ENCODE data around the gene SLC41A3.

SLC41A3 gene

GRCh38 chr3:126087552-126088175 is 3.7 kb upstream of the SLC41A3 start:
- no peak for FAIRE-seq
- TF ChIP-seq SPI1 (IDR thresholded peaks at IDR 0.05; ENCODE audit: low read depth, low read length) (no peak), POU2F2 (IDR thresholded peaks at IDR 0.05; ENCODE audit: low read depth, low read length) (no peak), TAF1 (IDR thresholded peaks at IDR 0.05; ENCODE audit: low read depth, low read length) (no peak), POLR2A (IDR thresholded peaks at IDR 0.05; ENCODE audit: low read depth, low read length) (no peak), POLR2AphosphoS5 (IDR thresholded peaks at IDR 0.05; ENCODE audit: low read depth, low read length) (no peak), PAX5 (IDR thresholded peaks at IDR 0.05; ENCODE audit: insufficient read depth, low read length, severe bottlenecking) (no peak)
- no peak for DNase-seq (ENCODE audit: insufficient read length, low spot score)

- TF ChIP-seq POU2F2 (IDR thresholded peaks at IDR 0.05; ENCODE audit: low read depth, low read length) = no peak
- no peak for TF ChIP-seq POLR2AphosphoS5 (IDR thresholded peaks at IDR 0.05; ENCODE audit: low read depth, low read length)
- no peak for TF ChIP-seq SPI1 (IDR thresholded peaks at IDR 0.05; ENCODE audit: low read depth, low read length)
- TF ChIP-seq POLR2A (IDR thresholded peaks at IDR 0.05; ENCODE audit: low read depth, low read length) = no peak
- no peak for TF ChIP-seq TAF1 (IDR thresholded peaks at IDR 0.05; ENCODE audit: low read depth, low read length)
- TF ChIP-seq PAX5 (IDR thresholded peaks at IDR 0.05; ENCODE audit: insufficient read depth, low read length, severe bottlenecking) = no peak
- FAIRE-seq (no peak), DNase-seq (ENCODE audit: insufficient read length, low spot score) (no peak)
Measured at GRCh38 chr3:126085841-126086240, 1.9 kb upstream of the SLC41A3 start.

GRCh38 chr3:126085276-126085675 is 1.4 kb upstream of the SLC41A3 start:
- DNase-seq (ENCODE audit: insufficient read length, low spot score) (no peak), FAIRE-seq (no peak)
- no peak for TF ChIP-seq TAF1 (IDR thresholded peaks at IDR 0.05; ENCODE audit: low read depth, low read length)
- no peak for TF ChIP-seq POLR2AphosphoS5 (IDR thresholded peaks at IDR 0.05; ENCODE audit: low read depth, low read length)
- no peak for TF ChIP-seq SPI1 (IDR thresholded peaks at IDR 0.05; ENCODE audit: low read depth, low read length)
- no peak for TF ChIP-seq POU2F2 (IDR thresholded peaks at IDR 0.05; ENCODE audit: low read depth, low read length)
- no peak for TF ChIP-seq POLR2A (IDR thresholded peaks at IDR 0.05; ENCODE audit: low read depth, low read length)
- no peak for TF ChIP-seq PAX5 (IDR thresholded peaks at IDR 0.05; ENCODE audit: insufficient read depth, low read length, severe bottlenecking)

- no peak for DNase-seq (ENCODE audit: insufficient read length, low spot score)
- TF ChIP-seq POLR2AphosphoS5 (IDR thresholded peaks at IDR 0.05; ENCODE audit: low read depth, low read length) = no peak
- TF ChIP-seq SPI1 (IDR thresholded peaks at IDR 0.05; ENCODE audit: low read depth, low read length) = no peak
- TF ChIP-seq POLR2A (IDR thresholded peaks at IDR 0.05; ENCODE audit: low read depth, low read length) = no peak
- no peak for TF ChIP-seq PAX5 (IDR thresholded peaks at IDR 0.05; ENCODE audit: insufficient read depth, low read length, severe bottlenecking)
- TF ChIP-seq TAF1 (IDR thresholded peaks at IDR 0.05; ENCODE audit: low read depth, low read length) = no peak
- TF ChIP-seq POU2F2 (IDR thresholded peaks at IDR 0.05; ENCODE audit: low read depth, low read length) = no peak
- no peak for FAIRE-seq
Measured at GRCh38 chr3:126084768-126085180, 850 bp upstream of the SLC41A3 start.

DNA sequence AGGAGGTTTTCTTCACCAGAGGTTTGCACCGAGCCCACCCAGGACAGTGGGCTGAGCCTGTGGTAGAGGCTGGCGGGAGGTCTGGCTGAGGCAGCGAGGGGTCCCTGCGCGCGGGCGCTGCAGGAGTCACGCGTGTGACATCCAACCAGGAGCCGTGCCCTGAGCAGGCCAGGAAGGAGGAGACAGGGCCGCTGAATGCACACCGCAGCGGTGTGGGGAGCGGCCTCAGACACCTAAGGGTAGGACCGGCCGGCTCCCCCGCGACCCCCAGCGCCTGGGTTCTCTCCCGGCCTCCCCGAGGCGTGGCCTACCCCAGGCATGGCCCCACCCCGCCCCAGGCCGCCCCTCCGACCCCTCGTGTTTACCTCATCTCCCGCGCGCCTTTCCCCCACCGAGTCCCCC is 412 bp downstream of the SLC41A3 start:
- FAIRE-seq = no peak
- TF ChIP-seq POU2F2 (IDR thresholded peaks at IDR 0.05; ENCODE audit: low read depth, low read length) (no peak), PAX5 (IDR thresholded peaks at IDR 0.05; ENCODE audit: insufficient read depth, low read length, severe bottlenecking) (no peak), POLR2AphosphoS5 (IDR thresholded peaks at IDR 0.05; ENCODE audit: low read depth, low read length) (no peak), TAF1 (IDR thresholded peaks at IDR 0.05; ENCODE audit: low read depth, low read length) (no peak), SPI1 (IDR thresholded peaks at IDR 0.05; ENCODE audit: low read depth, low read length) (no peak), POLR2A (IDR thresholded peaks at IDR 0.05; ENCODE audit: low read depth, low read length) (no peak; the same call in 1 of the 2 replicates)
- peak; percentile 66 for DNase-seq (ENCODE audit: insufficient read length, low spot score)

GRCh38 chr3:126083138-126083445 is 832 bp downstream of the SLC41A3 start:
- DNase-seq (ENCODE audit: insufficient read length, low spot score) (no peak), FAIRE-seq (no peak)
- TF ChIP-seq PAX5 (IDR thresholded peaks at IDR 0.05; ENCODE audit: insufficient read depth, low read length, severe bottlenecking) (no peak), TAF1 (IDR thresholded peaks at IDR 0.05; ENCODE audit: low read depth, low read length) (no peak), POLR2AphosphoS5 (IDR thresholded peaks at IDR 0.05; ENCODE audit: low read depth, low read length) (no peak), POU2F2 (IDR thresholded peaks at IDR 0.05; ENCODE audit: low read depth, low read length) (no peak), POLR2A (IDR thresholded peaks at IDR 0.05; ENCODE audit: low read depth, low read length) (no peak)

DNA sequence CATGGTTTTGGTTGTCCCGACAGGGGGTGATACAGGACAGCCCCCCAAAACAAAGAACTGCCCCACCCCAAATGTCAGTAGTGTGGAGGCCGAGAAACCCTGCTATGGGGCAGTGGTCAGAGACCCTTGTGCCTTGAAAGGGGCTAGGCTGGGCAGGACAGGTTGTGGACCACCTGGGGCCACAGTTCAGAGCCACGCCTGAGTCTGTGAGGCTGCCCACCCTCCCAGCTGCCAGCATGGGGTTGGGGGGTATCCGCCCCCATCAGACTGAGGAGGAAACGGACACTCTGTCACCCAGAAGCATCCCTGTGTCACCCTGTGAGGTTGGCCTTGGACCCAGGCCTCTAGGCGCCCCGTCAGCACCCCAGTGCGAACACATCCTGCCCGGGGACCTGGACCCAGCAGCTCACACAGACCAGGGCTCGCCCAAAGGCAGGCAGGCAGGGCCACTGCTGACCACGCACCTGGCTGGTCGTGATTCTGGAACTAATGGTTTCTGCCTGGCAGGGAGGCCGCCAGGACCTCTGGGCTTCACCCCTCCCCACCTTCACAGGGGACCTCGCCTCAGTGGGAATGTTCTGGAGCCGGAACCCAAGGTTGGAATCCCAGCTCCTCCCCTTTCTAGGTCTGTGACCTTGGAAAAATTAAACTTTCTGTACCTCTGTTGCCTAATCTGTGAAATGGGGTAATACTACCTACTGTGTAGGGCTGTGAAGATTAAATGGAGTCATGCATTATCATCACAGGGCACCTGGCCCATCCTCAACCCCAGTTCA is 1.4 kb downstream of the SLC41A3 start:
- no peak for TF ChIP-seq POLR2AphosphoS5 (IDR thresholded peaks at IDR 0.05; ENCODE audit: low read depth, low read length)
- no peak for TF ChIP-seq TAF1 (IDR thresholded peaks at IDR 0.05; ENCODE audit: low read depth, low read length)
- no peak for TF ChIP-seq POU2F2 (IDR thresholded peaks at IDR 0.05; ENCODE audit: low read depth, low read length)
- TF ChIP-seq POLR2A (IDR thresholded peaks at IDR 0.05; ENCODE audit: low read depth, low read length) = no peak
- no peak for TF ChIP-seq SPI1 (IDR thresholded peaks at IDR 0.05; ENCODE audit: low read depth, low read length)
- TF ChIP-seq PAX5 (IDR thresholded peaks at IDR 0.05; ENCODE audit: insufficient read depth, low read length, severe bottlenecking) = no peak

DNA sequence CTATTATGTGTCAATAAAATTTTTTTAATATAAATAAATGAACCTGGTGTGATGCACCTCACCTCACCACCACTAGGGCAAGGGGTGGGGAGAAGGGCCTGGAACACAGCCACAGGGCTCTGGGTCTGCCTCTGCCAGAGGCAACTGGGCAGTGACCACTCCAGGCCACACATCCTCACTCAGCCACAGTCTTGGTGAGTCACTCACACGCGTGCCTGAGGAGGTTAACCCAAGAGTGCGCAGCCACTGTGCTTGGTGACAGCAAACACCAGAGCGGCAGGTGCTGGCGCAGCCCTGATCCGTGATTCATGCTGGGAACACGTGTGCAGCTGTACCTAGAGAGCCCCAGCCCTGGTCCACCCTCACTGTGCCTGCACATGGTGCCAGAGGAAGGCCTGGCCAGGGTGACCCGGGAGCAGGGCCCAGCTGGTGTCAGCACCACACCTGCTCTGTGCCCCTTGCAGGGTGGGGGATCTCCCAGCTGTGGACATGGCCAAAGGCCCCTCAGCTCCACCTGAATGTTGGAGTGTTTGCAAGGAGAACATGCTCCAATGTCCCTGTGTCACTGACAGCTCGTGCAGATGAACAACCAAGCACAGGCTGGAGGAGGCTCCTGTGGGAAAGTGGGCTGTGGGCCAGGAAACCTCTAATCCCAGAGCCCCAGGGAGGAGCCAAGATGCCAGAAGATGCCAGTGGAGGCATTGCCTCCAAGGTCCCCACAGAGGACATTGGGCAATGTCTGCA is 2.1 kb downstream of the SLC41A3 start:
- no peak for TF ChIP-seq TAF1 (IDR thresholded peaks at IDR 0.05; ENCODE audit: low read depth, low read length)
- TF ChIP-seq POLR2A (IDR thresholded peaks at IDR 0.05; ENCODE audit: low read depth, low read length) = no peak
- no peak for TF ChIP-seq POLR2AphosphoS5 (IDR thresholded peaks at IDR 0.05; ENCODE audit: low read depth, low read length)
- no peak for TF ChIP-seq SPI1 (IDR thresholded peaks at IDR 0.05; ENCODE audit: low read depth, low read length)
- TF ChIP-seq PAX5 (IDR thresholded peaks at IDR 0.05; ENCODE audit: insufficient read depth, low read length, severe bottlenecking) = no peak
- TF ChIP-seq POU2F2 (IDR thresholded peaks at IDR 0.05; ENCODE audit: low read depth, low read length) = no peak
- FAIRE-seq (no peak), DNase-seq (ENCODE audit: insufficient read length, low spot score) (no peak)

More for the DNA sequence above, 1.4 kb downstream of the SLC41A3 start:
- FAIRE-seq (no peak), DNase-seq (ENCODE audit: insufficient read length, low spot score) (no peak)

DNA sequence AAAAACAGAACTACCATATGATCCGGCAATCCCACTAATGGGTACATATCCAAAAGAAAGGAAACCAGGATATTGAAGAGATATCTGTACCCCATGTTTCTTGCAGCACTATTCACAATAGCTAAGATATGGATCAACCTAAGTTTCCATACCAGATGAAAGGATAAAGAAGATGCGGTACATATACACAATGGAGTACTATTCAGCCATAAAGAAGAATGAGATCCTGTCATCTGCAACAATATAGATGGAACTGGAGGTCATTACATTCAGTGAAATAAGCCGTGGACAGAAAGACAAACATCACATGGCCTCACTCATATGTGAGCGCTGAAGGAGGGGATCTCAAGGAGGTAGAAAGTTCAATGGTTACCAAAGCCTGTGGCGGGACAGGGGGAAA is 3.0 kb downstream of the SLC41A3 start:
- TF ChIP-seq POU2F2 (IDR thresholded peaks at IDR 0.05; ENCODE audit: low read depth, low read length) (no peak), POLR2AphosphoS5 (IDR thresholded peaks at IDR 0.05; ENCODE audit: low read depth, low read length) (no peak), SPI1 (IDR thresholded peaks at IDR 0.05; ENCODE audit: low read depth, low read length) (no peak), PAX5 (IDR thresholded peaks at IDR 0.05; ENCODE audit: insufficient read depth, low read length, severe bottlenecking) (no peak)

More for the DNA sequence above, 3.0 kb downstream of the SLC41A3 start:
- DNase-seq (ENCODE audit: insufficient read length, low spot score) (no peak), FAIRE-seq (no peak)
